Measurements from ENCODE around the gene PTPRD.

The PTPRD gene

DNA sequence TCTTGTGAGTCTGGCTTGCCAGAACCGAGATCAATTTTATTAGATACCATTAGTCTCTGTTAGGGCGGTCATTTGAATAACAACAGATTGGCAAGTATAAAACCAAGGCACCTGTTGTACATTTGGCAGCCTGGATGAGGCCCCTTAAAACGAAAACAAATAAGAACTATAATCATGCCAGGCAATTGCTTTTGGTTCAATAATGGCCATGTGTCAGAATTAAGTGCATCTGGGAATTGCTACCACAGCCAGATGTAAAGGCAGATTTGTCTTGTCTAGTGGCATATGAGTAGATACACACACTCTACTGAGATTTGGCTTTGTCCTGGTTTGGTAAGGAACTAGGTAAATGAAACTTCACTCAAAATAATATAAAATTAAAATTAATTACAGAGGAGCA lies 1767.0 kb downstream of the PTPRD start:
- DNase-seq = peak; percentile 55

GRCh38 chr9:8845376-8845775 lies 1767.4 kb downstream of the PTPRD start:
- DNase-seq = no peak

- DNase-seq = no peak
Measured at GRCh38 chr9:8844549-8844948, 1768.3 kb downstream of the PTPRD start.

- no peak for DNase-seq
Measured at GRCh38 chr9:8842402-8843193, 1770.2 kb downstream of the PTPRD start.

- DNase-seq = no peak
Measured at GRCh38 chr9:8838136-8838535, 1774.7 kb downstream of the PTPRD start.

DNA sequence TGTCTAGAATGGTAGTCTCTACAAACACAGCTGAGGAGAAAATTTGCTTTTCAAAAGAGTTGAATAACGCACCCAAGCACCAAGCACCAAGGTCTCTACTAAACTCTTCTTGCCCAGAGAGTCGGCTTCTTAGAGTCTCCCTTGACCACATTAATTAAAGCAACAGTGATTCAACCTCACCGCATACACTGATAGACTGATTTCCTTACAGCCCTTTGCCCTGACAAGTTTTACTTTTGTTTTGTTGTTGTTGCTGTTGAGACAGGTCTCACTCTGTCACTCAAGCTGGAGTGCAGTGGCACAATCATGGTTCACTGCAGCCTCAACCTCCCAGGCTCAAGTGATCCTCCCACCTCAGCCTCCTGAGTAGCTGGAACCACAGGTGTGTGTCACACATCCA lies 1777.5 kb downstream of the PTPRD start:
- DNase-seq = no peak

DNA sequence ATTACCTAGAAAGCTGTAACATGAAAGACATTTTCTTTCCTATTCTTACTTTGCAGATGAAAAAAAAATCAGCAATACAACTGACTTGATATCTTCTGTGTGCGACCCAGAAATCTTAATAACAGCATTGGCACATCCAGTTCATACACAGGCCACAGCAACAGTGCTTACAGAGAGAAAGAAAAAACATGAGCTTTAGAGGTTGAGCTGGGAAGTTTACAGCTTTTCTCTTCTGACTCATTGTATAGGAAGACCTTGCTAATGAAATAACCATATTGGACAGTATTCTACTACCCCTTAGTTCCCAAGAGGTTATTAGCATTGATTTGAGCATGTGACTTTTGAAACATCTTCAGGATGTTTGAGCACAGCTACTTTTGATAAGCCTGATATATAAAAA lies 1779.8 kb downstream of the PTPRD start:
- DNase-seq = no peak

DNA sequence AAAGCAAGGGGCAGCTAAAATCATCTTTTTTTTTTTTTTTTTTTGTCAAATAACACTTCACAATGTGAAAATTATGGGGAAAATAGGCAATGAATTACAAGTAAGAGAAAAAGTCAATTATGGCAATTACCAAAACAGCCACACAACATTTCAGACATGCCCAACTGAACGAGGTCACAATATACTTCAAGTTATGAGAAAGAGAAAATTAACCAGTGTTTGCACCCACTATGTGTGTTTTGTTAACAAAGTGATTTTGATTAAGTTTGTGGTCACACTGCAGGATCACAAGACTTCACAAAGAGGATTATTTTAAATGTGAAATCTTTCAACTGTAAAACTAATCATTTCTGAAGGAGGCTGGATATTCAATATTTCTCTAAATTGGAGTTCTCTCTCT lies 1780.4 kb downstream of the PTPRD start:
- DNase-seq = no peak

DNA sequence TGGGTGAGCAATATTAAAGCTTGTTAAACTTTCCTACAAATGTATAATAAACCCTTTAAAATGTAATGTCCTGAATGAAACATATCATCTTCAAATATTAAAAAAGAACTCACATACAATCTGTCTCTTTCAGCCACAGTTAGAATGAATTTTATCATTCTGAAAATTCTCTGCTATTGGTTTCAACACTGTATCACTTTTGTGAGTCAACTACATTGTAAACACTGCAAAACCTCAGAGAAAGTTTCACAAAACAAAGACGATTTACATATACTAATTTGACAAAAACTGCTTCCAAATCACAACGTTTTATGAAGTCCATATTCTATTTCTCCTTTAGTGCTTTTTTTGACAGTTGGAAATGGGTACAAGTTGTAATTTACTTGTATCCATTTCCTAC lies 1781.2 kb downstream of the PTPRD start:
- no peak for DNase-seq

DNA sequence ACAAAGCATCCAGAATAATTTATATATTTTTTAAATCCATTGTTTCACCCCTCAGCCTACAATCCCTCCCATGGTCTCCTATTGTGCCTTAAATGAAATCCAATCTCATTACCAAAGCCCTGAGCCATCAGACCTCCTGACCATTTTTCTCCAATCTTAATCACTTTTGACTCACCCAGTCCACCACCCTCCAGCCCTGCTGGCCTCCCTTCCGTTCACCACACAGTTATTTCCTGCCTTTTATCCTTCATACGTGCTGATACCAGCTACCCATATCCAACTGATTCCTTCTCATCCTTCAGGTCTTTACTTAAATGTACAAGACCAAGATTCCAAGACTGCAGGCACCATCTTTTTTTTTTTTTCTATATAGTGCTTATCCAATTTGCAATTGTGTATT lies 1786.5 kb downstream of the PTPRD start:
- DNase-seq = no peak

DNA sequence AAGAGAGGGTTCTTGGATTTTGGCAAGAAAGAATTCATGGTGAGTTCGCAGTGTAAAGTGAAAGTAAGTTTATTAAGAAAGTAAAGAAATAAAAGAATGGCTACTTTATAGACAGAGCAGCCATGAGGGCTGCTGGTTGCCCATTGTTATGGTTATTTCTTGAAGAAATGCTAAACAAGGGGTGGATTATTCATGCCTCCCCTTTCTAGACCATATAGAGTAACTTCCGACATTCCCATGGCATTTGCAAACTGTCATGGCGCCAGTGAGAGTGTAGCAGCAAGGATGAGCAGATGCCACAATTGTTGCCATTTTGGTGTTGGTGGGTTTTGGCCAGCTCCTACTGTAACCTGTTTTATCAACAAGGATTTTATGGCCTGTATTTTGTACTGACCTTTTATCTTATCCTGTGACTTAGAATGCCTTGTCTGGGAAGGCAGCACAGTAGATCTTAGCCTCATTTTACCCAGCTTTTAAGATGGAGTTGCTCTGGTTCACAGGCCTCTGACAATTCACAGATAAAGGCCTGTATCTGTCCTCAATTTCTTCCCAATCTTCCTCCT lies 1787.1 kb downstream of the PTPRD start:
- no peak for DNase-seq

- DNase-seq = no peak
Measured at GRCh38 chr9:8823131-8823895, 1789.5 kb downstream of the PTPRD start.

DNA sequence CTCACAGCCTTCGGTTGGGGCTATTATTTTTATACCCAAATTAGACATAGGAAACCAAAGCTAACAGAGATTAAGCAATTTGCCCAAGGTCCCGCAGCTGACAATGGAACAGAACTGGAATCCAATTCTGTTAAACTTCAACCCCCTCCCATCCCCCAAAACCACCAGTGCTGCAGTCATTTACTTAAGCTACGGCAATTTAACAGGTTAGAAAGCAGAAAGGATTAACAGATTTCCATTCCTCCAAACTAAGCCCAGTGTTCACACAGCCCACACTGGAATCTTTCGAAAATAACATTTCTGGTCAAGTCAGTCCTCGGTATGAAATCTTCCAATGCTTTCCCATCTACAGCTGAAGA lies 1790.2 kb downstream of the PTPRD start:
- DNase-seq = no peak

GRCh38 chr9:8821910-8822666 lies 1790.7 kb downstream of the PTPRD start:
- DNase-seq = no peak

DNA sequence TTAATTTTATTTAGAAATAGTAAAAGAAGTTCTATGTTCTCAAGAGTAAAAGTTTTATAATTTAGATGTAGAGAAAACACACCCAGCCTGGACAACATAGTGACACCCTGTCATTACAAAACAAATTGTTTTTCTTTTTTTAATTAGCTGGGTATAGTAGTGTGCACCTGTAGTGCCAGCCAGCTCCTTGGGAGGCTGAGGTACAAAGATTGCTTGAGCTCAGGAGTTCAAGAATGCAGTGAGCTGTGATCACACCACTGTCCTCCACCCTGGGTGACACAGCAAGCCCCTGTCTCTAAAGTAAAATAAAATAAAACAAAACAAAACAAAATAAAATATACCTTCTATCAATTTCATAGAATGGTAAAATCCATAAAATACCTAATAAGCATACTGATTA lies 1795.5 kb downstream of the PTPRD start:
- DNase-seq = no peak

DNA sequence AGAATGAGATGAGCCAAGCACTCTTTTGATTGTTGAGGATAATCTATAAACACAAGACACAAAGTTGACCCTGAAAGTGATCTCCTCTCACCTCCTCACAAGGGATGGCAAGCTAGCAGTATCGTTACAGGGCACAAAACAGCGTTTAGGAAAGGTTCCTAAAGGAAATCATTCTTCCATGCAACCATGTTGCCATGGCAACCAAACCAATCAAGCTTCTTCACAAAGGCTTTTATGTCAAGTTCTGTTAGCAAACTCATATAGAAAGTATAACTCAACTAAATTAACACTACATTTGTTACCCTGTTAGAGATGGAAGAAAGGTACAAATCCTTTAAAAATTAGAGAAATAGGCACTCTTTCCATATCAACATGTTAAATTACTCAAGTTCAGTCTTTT lies 1796.4 kb downstream of the PTPRD start:
- no peak for DNase-seq

DNA sequence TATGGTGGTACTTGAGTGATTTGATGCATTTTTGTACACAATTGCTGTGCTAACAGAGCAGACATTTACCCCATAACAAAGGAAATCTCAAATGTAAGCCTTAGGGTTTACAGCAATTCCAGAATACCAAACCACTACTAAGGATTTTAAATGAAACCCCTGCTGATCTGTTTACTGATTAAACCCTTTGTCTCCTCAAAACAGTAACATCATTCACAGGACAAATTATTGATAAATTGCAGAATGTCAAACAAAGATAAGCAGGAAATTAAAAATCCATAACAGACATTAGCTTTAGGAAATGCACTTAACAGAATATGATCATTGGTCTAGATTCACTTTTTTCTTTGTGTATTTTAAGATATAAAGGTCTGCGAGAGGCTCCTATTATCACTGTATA lies 1796.9 kb downstream of the PTPRD start:
- DNase-seq = no peak

- DNase-seq = no peak
Measured at GRCh38 chr9:8815219-8815618, 1797.6 kb downstream of the PTPRD start.

GRCh38 chr9:8812888-8813287 lies 1799.9 kb downstream of the PTPRD start:
- DNase-seq = no peak

DNA sequence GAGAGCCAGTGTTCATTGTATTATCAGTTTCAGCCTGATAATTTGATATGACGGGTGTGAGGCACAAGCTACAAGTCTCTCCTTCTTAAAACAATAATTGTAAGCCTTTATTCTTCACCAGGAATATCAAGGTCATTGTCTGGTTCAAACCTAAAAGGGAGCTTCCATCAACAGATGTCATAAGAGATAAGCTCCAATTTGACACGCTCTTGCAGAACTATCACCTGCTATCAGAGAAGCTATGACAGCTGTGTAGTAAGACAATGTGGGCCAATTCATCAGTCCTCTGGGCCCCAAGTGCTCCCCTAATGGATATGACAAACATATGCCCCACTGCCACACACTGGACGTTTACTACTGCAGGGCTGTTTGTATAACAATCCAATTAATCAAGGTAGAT lies 1803.1 kb downstream of the PTPRD start:
- peak; percentile 52 for DNase-seq

DNA sequence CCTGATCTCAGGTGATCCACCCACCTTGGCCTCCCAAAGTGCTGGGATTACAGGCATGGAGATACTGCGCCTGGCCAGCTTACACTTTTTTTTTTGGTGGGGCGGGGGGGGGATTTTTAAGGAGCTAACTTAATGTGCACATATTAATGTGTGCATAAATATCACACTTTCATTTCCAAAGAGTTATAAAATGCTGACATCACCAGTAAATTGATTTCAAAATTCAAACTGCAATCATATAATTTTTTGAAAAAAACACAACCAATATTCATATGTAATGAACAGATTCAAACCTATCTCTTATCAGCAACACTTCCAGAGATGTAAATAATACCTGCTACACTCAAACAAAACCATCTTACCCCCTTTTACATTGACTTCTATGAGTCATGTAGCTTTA lies 1806.7 kb downstream of the PTPRD start:
- no peak for DNase-seq

DNA sequence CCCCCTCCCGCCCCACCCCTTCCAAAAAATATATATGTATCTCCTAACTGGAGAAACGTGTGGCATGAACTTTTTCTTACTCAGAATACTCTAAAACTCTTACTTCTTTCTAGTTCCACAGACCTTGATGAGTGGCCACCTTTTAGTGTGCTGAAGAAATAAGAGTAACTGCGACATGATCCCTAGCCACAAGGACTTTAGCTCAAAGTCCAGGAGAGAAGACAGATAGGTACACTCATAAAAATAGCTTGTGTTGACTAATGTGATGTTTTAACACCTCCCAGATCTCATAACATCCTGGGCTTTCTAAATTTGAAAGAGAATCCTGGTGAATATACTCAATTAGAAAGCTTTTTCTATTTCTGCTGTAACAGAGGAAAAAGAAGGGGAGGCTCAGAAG lies 1808.2 kb downstream of the PTPRD start:
- DNase-seq = no peak

DNA sequence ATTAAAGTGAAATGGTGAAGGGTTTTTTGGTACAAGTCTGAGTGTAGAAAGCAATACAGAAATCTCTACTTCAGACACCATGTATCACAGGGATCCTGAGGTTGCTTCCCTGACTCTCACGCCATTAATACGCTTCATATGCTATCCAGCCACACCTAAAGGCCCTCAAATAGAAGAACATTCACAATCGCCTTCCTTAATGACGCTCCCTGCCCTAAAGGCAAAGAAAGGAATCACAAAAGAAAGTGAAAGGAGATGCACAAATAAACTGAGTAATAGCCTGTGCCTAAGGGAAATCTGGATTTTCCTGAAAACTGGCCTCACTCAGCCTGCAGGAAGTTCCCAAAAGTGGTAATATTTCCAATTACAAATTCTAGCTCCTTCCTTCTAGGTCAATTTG lies 1810.6 kb downstream of the PTPRD start:
- no peak for DNase-seq

- DNase-seq = no peak
Measured at GRCh38 chr9:8800196-8800595, 1812.6 kb downstream of the PTPRD start.
